HG03039 (cell line): ENCODE results near the gene INSYN1.
"Not testable (repeated sequence)": the region's sequence is repeated elsewhere in the genome, so short reads cannot be mapped to it uniquely, and the experiment has no call there.

Source experiments
- ATAC-seq: cut with Tn5 transposase; IDR thresholded peaks from one replicate; pipeline ENCODE4 v1.9.1; 2021; ENCODE audit warnings: mild to moderate bottlenecking, moderate library complexity; ENCODE audit not compliant: unreplicated experiment

Gene INSYN1, protein sequence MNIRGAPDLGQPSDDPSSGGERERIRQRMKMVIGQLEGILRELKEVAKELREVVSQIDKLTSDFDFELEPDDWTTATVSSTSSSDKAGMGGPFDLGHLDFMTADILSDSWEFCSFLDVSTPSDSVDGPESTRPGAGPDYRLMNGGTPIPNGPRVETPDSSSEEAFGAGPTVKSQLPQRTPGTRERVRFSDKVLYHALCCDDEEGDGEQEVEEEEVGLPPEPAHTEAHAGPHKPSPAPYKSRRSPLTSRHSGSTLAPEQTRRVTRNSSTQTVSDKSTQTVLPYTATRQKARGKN

GRCh38 chr15:73753250-73754130, at the start of gene INSYN1:
INSYN1 (minus strand) TSS chr15:73753351; CDS start chr15:73751130, 2,221 bp downstream.
- ATAC-seq, result no peak

DNA sequence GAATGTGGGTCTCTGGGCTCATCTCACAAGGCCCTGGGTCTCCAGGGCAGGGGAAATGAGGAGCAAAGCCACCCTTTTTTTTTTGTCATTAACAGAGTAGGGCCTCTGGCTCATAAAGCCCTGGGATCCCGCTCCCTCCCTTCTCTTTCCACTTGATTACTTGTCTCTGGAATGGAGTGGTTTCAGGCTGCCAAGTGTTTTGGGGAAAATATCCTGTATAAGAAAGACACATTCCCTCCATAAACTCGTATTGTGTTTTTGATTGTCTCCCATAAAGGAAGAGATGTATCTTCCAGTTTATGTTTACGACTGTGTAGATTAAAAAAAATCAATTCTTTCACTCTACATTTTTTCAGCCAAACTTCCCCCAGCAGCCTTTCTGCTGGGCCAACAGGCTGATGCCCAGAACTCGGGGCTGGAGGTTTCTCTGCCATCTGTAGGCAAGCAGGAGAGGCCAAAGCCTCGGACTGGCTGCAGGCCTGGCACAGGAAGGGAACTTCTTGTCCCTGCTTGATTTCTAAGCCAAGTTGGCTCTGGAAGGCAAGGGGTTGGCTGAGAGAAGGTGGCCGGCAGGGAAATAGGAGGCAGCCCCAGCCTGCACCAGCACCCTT, 49.4 kb upstream of the INSYN1 start:
- ATAC-seq, result no peak

DNA sequence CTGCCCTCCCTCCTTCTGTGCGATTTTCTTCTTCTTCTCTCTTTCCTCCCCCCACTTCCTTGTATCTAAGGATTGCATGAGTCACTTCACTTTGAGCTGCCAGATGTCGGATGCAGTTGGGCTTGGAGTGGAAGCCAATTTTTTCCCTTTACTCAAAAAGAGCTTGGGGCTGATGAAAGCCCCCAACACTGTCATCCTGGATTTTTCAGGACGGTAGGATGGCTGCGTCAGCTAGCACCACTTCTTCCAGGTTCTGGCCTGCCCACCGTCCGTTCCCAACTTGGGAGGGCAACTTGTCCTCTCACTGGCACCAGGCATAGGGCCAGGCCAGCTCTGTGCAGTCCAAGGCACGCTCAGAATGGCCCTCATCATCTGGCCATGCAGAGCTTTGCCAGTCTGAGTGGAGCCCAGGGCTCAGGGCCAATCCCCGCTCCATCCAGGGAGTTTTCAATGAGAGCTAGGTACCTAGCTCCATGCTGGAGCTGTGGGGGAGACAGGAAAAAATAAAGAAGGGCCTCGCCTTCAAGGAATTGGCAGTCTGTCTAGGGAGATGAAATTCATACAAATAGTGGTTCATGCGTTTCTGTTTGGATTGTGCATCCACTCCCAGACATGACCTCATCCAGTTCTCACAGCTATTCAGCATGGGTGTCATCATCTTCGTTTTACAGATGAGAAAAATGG, 47.7 kb upstream of the INSYN1 start:
- no peak for ATAC-seq

DNA sequence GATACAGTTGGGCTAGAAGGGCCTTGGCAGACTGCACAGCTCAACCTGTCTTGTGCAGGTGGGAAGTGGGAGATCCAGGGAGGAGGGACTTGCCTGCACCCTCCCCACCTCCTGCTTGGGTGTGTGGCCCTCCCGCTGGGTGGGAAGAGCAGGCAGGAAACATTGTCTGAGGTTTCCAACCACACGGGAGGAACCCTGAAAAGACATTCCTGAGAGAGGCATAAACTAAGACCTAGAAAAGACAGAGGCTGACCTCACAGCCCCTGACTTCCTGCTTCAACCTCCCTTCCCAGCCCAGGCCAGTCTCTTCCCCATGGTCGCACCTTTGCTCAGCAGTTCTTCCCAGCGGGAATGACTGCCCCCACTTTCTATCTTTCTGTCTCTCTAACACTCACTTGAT, 46.3 kb upstream of the INSYN1 start:
- ATAC-seq, result no peak

GRCh38 chr15:73797366-73798158, 44.4 kb upstream of the INSYN1 start:
- ATAC-seq, result no peak

- ATAC-seq, result no peak
Measured at GRCh38 chr15:73796331-73796831, 43.2 kb upstream of the INSYN1 start.

DNA sequence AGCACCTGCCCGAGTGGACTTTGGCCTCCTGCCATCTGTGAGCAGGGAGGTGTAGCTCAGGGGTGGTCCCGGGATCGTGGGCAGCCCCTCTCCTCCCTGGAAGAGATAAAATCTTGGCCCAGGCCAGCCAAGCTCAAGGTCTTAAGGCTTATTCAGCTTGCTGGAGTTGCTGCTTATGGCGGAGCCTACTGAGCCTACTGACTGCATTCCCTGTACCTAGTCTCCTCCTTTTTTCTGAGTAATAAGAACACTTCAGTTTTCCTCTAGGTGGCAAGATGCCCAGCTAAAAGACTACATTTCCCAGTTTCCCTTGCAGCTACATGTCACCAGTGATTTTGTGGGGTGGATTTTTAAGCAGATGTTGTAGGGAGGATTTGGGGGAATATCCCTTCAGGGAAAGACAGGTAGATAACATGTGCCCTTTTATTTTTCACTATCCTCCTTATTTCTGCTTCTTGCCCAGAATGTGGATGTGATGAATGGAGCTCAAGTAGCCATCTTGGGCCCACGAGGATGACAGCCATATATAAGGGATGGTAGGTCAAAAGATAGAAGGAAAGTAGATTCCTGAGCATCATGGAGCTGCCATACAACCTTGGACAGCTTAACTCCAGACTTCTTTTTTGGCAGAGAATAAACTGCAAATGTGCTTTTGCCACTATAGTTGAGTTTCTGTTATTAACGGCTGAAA, 41.4 kb upstream of the INSYN1 start:
- no peak for ATAC-seq

GRCh38 chr15:73792899-73793541, 39.9 kb upstream of the INSYN1 start:
- ATAC-seq, result not testable (repeated sequence)

DNA sequence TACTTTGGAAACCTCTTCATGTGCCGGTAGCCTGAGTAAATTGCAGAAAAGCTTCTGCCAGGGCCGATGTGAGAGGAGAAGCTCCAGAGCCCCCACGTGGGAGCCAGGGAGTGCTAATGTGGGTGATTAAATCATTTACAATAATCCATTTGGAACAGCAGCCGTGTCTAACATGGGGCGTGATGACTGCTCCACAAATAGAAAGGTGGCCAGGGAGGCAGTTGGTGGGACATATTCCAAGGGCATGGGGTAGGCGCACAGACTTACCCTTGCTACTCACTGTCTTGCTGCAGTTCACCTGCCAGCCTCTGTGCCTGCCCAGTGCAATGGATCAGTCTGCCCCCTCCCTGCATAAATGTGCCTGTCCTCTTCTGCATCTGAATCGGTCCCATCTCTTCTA, 39.3 kb upstream of the INSYN1 start:
- no peak for ATAC-seq

DNA sequence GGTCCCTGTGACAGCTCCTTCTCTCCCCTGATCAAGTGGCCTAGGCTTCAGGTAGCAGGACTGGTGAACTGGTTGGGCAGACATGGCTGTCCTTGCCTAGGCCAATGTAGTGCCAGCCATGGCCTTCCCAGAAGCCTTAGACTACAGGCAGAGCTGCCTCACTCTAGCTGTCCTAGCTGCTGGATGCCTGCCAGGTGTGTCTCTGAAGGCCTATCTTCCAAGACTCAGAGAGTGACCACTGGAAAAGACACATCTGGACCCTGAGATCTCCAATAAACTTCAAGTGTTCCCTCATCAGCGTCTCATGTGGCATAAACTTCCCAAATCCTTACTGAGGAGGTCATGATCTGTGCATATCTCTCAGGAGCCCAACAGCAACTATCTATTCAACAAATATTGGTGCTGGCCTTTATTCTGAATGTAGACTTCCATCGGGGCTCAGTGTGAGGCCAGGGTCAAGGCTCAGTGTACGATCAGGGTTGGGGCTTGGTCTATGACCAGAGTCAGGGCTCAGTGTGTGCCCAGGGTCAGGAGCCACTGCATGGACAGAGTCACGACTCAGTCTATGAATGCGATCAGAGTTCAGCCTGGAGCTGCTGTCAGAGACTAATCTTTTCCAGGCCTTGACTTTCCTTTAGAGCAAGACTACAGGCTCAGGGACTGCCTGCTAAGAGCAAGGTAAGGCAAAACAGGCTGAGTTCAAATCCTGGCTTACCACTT, 36.5 kb upstream of the INSYN1 start:
- no peak for ATAC-seq

DNA sequence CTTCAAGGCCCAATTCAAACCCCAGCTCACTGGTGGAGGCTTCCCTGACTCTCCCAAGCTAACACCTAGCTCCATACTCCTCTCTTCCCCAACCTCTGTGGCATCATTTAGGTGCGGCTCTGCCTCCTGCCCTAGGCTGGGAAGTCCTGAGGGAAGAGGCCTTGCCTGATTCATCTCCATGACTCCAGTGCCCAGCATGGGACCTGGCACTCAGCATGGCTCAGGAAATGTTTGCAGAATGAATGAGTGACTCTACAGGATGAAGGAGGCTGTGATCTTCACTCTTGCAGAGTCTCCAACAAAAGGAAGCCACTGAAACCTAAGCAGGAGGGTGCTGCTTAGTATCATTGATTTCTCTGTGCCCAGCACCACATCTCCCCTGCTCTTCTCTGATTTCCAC, 34.5 kb upstream of the INSYN1 start:
- ATAC-seq, result no peak

GRCh38 chr15:73786538-73786937, 33.4 kb upstream of the INSYN1 start:
- ATAC-seq, result no peak

- ATAC-seq, result not testable (repeated sequence)
Measured at GRCh38 chr15:73785256-73786014, 32.3 kb upstream of the INSYN1 start.

DNA sequence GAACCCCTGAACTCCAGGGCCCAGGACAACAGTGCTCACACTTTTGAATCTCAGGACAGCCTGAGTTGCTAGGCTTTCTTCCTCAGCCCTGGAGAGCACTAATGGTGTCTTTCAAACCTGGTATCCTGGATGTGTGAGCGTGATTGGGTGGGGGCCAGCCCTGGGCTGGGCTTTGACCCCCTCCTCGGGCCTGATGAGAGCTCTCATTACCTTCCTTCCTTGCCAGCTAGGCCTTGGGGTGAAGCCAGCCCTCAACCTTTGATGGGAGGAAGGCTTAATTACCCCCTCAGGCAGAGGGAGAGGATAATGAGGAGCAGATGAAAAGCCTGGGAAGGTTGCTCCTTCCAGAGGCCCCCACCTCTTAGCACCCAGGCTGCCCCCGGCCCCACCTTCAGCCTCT, 31.1 kb upstream of the INSYN1 start:
- no peak for ATAC-seq

- no peak for ATAC-seq
Measured at GRCh38 chr15:73782344-73782959, 29.3 kb upstream of the INSYN1 start.

- ATAC-seq, result no peak
Measured at GRCh38 chr15:73781038-73781925, 28.1 kb upstream of the INSYN1 start.
